PC-3 (cell line): Measurements from ENCODE around the gene DDX3X.

ENCODE experiments used
- EZH2phosphoT487 ChIP-seq: fragments of 300-600 bp; sonication (generic); IDR thresholded peaks from 2 replicates; pipeline ENCODE4 v1.6.1; 2018; ENCODE audit warnings: mild to moderate bottlenecking, antibody characterized with exemption, low read length, borderline replicate concordance
- TF ChIP-seq, protein P1 (sequence below): fragments of 300-600 bp; sonication (generic); conservative IDR thresholded peaks from 2 replicates; pipeline ENCODE4 v1.5.1; 2017; ENCODE audit warnings: antibody characterized with exemption, low read depth, mild to moderate bottlenecking, low read length

DNA sequence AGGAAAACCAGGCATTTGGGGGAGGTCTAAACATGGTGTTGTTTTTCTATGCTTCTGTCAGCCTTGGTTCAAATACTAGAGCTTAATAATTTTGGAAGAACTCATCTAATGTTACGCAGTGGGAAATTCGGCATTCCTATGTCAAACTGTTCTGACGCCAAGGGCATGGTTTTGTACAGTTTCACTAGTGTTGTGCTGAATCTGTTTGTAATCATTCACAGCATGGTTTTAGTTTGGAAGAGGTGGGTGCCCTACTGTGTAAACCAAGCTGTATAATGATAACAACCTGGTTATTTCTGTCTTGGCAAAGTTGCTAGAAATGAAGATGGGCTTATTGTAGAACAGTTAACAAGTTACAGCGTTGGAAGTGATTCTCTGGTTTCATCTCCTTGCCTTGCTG is 5.2 kb downstream of the DDX3X start:
- TF ChIP-seq, protein P1, sequence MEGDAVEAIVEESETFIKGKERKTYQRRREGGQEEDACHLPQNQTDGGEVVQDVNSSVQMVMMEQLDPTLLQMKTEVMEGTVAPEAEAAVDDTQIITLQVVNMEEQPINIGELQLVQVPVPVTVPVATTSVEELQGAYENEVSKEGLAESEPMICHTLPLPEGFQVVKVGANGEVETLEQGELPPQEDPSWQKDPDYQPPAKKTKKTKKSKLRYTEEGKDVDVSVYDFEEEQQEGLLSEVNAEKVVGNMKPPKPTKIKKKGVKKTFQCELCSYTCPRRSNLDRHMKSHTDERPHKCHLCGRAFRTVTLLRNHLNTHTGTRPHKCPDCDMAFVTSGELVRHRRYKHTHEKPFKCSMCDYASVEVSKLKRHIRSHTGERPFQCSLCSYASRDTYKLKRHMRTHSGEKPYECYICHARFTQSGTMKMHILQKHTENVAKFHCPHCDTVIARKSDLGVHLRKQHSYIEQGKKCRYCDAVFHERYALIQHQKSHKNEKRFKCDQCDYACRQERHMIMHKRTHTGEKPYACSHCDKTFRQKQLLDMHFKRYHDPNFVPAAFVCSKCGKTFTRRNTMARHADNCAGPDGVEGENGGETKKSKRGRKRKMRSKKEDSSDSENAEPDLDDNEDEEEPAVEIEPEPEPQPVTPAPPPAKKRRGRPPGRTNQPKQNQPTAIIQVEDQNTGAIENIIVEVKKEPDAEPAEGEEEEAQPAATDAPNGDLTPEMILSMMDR, result no peak
- TF ChIP-seq EZH2phosphoT487, result no peak
